Mesenteric fat pad (tissue), 1 donor: Measurements from ENCODE around the gene GSTCD. TPM values are rescaled to one million over a fixed set of nuclear protein-coding genes. Genes with fewer than 3 reads are reported as not detected.
"Not testable (repeated sequence)": the region's sequence is repeated elsewhere in the genome, so short reads cannot be mapped to it uniquely, and the experiment has no call there.

Experiments
- DNase-seq: peaks from one replicate; pipeline ENCODE4 v3.0.0-alpha.2; 2020; ENCODE audit warnings: low spot score
- total RNA-seq: library from RNA; stranded (reverse); fragmentation: NEBNext Ultra II Directional; extraction: Animal tissue kit (Norgen Biotek cat#: 25700); gene quantifications from one replicate; pipeline ENCODE4 v1.2.1, GENCODE V29; 2021
- donor health status: DM: yes; HTN: yes; CAD: no.

The GSTCD gene
- total RNA-seq, 1 donor from 2014 or later, result 6.6 TPM

DNA sequence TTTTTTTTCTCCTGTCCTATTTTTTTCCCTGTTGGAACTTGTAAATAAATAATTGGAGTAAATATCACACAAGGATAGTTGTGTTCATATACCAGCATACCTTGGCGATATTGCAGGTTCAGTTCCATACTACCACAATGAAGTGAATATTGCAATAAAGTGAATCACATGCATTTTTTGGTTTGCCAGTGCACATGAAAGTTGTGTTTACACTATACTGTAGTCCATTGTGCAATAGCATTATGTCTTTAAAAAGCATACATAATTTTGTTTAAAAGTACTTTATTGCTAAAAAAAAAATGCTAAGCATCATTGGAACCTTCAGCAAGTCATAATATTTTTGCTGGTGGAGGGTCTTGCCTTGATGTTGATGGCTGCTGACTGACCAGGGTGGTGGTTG lies 88.6 kb downstream of the GSTCD start:
- no peak for DNase-seq

DNA sequence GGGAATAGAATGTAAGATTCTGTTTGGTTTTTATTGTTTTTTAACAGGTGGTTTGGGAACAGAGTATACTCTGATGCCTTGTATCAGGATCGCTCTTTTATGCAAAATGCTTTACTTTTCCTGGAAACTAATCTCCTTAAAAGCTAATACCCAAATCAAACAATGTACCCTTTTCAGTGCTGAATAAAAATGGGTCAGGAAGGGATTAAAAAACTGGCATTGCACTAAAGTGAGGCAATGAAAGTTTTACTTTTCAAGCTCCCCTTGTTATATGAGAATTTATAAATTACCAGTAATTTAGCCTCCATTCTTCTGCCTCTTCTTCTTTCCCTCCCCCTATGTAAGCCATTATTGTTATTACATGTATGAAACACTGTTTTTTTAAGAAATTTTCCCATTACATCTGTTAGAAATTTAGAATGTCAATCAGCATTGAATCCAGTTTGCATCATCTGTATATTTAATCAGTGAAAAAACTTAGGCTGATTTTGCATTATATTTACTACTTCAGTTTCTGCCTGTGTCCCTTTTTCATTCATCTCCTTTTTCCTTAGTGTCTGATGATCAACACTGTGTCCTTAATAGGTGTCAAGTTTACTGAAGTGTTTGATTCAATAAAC lies 97.0 kb downstream of the GSTCD start:
- DNase-seq, result no peak

- DNase-seq, result no peak
These were observed 98.9 kb downstream of the GSTCD start for GRCh38 chr4:105807496-105807895.

DNA sequence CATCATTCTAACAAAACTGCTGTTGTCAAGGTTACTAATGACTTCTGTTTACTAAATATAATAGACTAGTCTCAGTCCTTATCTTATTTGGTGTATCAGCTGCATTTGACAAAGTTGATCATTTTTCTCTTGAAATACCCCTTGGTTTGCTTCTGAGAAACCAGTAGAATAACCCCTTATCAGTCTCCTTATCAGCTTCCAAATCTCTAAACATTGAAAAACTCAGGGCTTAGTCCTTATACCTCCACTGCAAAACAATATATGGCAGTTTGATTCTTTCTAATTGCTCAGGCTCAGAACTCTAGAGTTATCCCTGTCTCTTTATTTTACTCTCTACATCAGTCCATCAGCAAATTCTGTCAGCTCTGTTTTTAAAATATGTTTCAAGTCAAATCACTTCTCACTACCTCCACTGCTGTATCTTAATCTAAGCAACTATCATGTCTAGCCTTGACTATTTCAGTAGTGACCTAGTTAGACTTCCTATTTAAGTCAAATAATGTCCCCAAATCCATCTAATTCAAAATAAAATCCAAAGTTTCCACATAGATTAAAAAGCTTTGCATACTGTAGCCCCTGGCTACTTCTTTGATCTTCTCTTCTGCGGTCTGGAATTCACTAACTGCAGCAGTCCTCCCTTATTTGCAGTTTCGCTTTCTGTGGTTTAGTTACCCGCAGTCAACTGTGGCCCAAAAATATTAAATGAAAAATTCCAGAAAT lies 99.6 kb downstream of the GSTCD start:
- DNase-seq, result no peak

DNA sequence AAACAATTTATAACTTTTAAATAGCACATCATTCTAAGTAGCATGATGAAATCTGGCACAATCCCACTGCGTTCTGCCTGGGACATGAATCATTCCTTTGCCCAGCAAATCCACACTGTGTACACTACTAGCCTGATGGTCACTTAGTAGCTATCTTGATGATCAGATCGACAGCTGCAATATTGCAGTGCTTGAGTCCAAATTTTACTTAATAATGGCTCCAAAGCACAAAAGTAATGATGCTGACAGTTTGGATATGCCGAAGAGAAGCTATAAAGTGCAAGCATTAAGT lies 100.1 kb downstream of the GSTCD start:
- no peak for DNase-seq

- DNase-seq, result no peak
These were observed 107.1 kb downstream of the GSTCD start for GRCh38 chr4:105815701-105816100.

DNA sequence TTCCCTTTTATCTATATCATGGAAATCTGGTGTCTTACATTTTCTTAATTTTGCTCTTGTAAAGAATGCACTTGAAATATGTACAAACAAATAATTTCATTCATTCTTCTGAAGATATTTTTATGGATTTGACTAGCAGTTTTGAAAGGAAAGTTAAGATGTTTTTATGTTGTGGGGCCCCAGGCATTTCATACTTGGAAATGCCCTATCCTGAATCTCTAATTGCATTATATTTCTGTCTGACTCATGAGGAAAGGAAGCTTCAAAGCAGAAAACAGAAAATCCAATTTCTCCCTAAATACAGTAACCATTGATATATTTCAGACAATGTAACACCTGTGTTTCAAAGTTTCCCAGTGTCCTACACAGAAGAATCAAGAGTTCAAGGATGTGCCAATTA lies 113.5 kb downstream of the GSTCD start:
- no peak for DNase-seq

DNA sequence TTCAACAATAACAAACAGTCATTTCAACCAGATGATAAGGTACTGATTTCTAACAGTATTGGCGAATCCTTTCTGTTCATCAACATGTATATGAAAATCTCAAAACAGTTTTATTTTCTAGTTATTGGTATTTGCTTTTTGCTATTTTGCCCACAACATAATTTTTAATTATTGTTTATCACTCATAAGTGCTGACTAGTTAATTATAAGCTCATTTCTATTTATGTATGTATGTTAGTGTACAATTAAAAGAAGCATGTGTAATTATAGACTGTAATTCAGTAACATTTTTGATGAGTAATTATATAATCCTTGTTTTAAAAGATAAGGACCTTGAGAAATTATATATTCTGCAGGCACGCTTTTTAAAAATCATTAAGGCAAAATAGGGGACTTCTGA lies 119.5 kb downstream of the GSTCD start:
- DNase-seq, result no peak

DNA sequence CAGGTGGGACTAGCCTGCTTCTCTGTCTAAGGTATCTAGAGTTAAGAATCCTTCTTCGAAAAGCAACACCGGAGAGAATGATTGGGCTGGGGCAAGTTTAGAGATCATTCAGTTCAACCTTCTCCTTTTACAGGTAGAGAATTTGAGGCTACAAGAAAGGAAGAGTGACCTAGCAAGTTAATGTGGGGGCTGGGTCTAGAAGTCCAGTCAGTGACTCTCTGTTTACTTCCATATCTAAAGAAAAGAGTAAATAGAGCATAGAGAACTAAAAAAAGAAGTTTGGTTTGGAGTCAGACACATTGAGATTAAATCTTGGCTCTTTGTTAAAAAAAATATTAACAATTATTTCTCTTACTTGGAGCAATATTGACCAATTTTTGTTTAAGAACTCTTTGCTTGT lies 122.6 kb downstream of the GSTCD start:
- no peak for DNase-seq

DNA sequence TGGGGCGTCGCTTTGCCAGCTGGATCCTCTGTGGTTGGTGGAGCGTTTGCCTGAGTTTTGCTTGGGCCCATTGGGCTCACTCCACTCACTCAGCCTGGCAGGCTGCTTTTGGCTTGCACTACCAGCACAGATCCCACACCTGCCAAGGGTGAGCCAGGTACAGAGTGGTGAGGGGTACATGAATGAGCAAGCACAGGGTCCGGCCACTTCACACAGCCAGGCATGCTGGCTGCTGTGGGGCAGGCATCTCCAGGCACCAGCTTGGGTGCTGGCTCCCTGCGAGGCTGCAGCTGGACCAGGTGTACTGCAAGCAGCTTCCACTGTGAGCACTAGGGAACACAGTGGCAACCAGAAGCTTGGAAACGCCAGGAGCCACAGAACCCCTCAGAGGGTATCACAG lies 126.6 kb downstream of the GSTCD start:
- DNase-seq, result no peak

DNA sequence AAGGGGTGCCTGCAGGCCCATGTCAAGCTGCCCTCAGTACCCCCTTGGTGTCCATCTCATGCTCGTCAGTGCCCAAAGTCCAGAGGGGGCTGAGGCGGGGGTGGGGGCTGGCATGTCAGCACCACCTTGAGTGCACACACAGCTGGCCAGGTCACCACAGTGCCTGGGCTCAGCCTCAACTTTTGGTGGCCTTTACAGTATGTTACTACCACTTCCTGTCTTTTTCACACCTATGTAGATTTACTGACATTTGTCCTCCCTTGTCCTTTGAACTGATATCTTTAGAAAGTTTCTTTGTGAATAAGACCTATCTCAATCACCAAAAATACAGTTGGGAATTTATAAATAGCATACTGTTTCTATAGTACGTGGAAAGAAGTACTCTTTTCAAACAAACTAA lies 128.0 kb downstream of the GSTCD start:
- DNase-seq, result no peak

- DNase-seq, result no peak
These were observed 128.5 kb downstream of the GSTCD start for GRCh38 chr4:105837037-105837436.

DNA sequence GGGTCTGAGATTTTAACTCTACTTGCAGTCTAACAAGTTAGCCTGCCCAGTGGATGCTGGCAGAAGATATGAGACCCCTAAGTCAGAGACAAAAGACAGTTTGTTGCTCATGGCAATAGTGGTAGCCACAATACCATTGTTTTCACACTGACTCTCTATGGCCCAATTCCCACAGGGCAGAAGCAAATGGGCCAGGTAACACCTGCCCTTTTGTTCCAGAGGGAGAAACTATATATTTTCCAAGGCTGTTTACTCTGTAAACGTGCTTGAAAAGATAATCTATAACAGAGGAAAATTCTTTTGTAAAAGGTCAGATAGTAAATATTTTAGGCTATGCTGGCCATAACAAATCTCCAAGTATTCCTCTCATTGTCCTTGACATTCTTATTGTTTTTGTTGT lies 129.5 kb downstream of the GSTCD start:
- DNase-seq, result no peak

DNA sequence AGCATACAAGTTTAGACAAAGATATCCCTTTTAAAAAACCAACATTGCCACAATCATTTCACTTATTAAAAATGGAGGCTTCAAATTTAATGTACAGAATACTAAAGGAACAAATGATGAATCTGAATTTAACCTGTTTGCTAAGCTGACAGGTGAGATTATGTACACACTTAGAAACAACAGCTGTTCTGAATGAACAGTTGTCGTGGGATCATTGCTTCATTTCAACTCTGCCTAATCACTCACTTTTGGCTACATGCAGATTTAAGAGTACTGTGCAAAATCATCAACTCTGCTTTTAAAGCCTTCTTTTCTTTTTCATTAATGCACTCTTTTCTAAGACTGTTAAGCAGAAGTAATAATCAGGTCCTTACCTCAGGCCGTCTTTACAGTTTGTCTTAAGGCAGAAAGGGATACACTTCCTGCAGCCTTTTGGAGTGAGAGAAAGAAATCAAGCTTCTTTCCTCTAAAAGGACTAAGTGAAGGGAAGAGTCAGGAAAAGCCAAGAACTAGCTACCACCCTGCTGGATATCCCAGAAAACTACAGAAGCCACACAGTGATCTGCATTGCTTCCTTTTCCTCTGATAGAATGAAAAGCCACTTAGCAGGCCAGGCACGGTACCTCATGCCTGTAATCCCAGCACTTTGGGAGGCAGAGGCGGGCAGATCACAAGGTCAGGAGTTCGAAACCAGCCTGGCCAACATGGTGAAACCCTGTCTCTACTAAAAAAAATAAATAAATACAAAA lies 132.0 kb downstream of the GSTCD start:
- DNase-seq, result no peak

DNA sequence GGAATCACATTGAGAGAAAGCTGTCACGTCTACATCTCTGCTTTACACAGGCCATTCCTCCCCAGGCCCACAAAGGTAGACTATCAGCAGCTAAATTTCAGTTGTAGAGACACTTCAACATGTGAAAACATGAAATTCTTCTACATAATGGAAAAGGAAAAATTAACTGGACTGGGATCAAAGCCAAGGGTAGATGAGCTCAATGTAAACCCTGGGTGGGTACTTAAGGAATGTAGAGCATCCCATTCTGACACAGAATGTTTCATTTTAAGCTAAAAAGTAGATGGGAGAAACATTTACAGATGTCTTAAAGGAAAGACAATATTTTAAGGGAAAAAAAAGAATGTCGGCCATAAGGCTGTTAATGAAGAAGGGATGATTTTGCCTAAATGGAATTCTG lies 135.4 kb downstream of the GSTCD start:
- DNase-seq, result no peak

DNA sequence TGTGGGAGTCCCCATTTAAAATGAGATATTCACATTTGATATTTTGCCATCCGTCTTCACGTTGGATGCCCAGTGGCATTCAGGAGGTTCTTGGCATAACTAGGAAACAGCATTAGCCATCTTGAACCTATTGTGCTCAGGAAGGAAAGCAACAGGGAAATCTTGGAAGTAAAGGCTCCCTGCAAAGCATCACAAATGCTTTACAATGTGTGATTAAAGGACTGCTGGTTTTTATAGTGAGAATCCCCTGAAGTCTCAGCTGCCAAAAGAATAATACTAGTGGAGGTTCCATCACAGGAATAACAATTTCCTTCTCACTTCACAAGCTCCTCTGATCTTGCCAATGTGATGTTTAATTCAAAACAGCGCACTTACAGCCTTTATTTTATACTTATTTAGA lies 137.0 kb downstream of the GSTCD start:
- DNase-seq, result no peak

DNA sequence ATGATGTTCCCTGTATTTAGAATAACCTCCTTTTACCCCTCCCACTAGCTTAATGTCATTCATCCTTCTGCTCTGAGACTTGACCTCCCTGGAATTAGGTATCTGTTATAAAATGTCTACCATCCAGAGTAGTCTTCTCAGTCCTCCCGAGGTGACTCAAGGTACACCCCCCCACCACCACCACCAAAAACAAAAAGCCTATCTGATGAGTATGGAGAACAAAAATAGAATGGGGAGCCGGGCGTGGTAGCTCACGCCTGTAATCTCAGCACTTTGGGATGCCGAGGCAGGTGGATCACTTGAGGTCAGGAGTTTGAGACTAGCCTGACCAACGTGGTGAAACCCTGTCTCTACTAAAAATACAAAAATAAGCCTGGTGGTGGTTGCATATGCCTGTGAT lies 139.8 kb downstream of the GSTCD start:
- not testable (repeated sequence) for DNase-seq

DNA sequence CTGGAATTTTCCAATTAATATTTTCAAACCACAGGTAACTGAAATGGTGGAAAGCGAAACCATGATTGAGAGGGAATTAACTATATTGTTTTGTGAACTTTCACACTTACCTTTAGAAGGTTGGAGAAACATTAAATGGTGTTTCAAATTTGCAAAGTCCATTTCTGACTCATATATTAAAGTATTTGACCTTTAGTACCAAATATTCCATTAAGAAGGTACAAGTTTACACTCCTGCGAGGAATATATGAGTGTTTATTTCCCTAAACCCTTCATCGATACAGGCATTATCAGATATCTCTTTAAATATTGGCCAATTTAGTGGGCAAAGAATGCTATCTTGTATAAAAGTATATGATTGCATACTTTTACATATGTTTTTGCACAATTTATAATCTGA lies 142.6 kb downstream of the GSTCD start:
- DNase-seq, result no peak

- not testable (repeated sequence) for DNase-seq
These were observed 143.6 kb downstream of the GSTCD start for GRCh38 chr4:105852230-105852629.

- DNase-seq, result no peak
These were observed 150.0 kb downstream of the GSTCD start for GRCh38 chr4:105858466-105859040.

- DNase-seq, result no peak
These were observed 150.6 kb downstream of the GSTCD start for GRCh38 chr4:105859233-105859632.

DNA sequence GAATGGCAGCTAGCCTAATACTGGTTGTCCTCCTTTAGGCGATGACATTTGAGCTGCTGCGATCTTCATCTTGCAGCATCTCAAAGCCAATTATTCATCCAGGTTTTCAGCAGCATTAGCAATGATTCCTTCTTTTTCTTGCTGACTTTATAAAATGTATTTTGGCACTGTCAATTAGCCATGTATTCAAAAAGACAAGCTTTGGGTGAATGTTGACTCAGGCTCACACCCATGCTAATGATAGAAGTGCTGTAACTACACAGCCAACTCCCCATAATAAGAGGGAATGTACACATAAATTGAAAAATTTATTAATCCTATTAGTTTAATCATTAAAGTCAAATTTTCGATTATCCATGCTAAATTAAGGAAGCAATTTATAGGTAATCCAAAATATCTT lies 162.4 kb downstream of the GSTCD start:
- DNase-seq, result no peak
